ENCODE measurements around the gene GLOD5.

DNA sequence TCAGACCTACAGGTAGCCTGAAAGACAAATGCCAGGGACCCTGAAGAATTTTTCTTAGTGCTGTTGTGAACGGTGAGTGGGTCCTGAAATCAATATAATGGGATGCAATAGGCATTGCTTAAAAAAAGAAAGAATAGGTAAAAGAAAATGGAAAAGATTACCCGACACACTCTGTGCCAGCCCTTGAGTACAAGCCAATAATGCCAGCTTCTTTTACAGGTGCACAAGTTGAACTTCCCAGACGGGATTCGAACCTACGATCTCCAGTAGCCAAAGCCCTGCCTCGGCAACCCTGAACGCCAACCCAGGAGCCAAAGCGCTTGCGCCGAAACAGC, 24.7 kb upstream of the GLOD5 start:
- TF ChIP-seq, protein P1, sequence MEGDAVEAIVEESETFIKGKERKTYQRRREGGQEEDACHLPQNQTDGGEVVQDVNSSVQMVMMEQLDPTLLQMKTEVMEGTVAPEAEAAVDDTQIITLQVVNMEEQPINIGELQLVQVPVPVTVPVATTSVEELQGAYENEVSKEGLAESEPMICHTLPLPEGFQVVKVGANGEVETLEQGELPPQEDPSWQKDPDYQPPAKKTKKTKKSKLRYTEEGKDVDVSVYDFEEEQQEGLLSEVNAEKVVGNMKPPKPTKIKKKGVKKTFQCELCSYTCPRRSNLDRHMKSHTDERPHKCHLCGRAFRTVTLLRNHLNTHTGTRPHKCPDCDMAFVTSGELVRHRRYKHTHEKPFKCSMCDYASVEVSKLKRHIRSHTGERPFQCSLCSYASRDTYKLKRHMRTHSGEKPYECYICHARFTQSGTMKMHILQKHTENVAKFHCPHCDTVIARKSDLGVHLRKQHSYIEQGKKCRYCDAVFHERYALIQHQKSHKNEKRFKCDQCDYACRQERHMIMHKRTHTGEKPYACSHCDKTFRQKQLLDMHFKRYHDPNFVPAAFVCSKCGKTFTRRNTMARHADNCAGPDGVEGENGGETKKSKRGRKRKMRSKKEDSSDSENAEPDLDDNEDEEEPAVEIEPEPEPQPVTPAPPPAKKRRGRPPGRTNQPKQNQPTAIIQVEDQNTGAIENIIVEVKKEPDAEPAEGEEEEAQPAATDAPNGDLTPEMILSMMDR (IDR thresholded peaks at IDR 0.05): no peak
- TF ChIP-seq EZH2 (IDR thresholded peaks at IDR 0.05): no peak

Data from neural progenitor cell (in vitro differentiated cells).